HG02678 (cell line): ENCODE results near the gene ARFIP1.

ENCODE experiments used
- ATAC-seq: cut with Tn5 transposase; IDR thresholded peaks from one replicate; pipeline ENCODE4 v1.9.1; 2021; ENCODE audit warnings: mild to moderate bottlenecking, moderate library complexity; ENCODE audit not compliant: unreplicated experiment

The ARFIP1 gene

DNA sequence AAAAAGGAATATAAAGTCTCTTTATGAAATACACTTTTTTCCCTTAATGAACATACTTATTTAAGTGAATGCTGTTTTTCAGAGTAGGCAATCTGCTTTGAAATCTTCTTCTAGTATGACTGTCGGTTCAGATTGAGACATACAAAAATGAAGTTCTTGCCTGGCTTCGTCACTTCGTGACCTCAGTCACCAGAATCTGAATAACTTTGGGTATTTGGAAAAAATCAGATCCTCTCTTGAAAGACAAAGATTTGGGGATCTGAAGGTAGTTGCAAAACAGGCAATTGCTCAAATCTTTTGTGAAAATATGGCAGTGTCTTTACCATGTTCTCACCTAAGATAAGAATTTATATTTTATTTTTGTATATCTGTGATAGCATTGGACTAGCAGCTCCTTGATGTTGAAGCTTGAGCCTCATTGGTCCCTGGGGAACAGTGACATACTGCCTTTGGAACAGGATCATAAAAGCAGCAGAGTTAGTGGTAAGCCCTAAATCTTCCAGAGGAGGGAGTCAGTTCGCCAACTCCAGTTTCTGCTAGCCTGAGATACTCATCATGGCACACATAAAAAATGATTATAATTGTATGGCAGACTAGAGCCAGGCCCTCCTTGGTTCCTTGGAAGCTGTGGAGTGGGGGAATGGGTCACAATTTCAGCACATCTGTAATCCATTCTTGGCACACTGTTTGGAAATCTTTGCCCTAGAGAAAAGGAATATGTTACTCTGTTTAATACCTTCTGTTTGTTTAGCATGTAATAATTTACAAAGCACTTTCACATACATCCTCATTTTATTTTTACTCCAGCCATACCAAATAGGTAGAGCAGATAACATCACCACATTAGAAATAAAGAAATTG is 5.0 kb downstream of the ARFIP1 start:
- no peak for ATAC-seq

DNA sequence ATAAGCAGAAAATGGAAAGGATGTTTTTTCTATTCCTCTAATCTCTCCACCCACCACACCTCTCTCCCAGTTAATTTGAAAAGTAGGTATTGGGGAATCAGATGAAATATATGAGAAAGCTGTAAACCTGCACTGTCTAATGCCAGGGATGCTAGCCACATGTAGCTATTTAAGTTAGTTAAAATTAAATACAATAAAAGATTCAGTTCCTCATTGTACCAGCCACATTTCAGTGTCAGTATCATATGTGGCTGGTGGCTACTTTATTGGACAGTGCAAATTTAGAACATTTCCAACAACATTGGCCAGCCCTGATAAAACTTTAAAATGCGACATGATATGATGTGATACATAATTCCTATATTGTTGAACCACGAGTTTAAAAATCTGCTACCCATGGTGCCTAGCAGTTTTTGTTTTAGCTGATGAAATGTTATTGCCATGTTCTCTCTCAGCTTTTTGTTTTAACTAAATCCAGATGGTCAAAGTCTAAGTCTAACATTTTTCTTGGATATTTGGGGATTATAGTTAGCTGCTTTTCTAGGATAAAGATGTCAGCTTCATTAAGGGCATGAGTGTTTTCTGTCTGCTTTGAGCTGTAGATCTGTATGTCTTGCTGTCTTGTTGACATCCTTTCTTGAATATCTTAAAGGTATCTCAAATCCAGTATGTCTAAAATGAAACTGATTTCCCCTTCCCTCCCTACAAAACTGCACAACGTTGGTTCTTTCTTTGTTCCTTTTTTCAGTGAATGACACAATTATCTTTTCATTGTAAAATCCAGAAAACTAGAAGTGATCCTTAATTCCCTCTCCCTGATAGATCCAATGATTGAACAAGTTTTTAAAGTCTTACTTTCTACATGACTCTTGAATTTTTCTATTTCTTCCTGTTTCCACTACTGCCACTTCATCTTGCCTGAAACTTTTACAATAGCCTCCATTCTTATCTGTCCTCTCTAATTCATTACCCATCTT is 6.2 kb downstream of the ARFIP1 start:
- no peak for ATAC-seq

DNA sequence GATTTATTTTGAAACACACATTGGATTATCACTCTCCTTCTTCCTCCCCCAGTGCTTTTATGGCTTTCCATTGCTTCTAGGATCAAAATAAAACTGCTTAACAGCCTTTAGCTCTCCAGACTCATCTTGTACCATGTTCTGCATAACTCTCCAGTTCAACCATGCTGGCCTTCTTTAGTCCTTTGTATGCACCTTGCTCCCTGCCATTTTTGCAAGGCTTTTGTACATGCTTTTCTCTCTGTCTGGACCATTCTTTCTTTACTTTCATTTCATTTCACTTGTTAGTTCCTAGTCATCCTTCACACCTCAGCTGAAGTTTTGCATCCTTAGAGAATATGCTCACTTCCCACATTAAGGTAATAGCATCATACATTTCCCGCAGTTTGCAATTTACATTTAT is 6.9 kb downstream of the ARFIP1 start:
- ATAC-seq: no peak

DNA sequence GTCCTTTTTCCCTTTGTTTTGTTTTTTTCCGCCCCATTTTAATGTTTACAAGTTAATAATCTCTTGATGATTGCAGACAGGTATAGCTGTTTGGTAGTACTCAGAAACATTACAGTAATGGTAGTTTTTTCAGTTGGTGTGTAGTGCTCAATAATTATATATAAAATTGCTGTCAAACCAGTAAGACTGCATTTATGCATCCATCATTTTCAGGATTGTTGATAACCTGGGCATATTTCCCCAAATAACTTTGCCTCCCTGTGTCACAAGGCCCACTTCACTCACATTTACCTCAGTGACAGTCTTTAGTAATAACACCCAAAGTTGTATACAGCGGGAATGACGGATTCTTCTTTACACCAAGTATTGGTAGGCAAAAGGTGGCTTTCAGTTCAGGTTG is 16.1 kb downstream of the ARFIP1 start:
- no peak for ATAC-seq

DNA sequence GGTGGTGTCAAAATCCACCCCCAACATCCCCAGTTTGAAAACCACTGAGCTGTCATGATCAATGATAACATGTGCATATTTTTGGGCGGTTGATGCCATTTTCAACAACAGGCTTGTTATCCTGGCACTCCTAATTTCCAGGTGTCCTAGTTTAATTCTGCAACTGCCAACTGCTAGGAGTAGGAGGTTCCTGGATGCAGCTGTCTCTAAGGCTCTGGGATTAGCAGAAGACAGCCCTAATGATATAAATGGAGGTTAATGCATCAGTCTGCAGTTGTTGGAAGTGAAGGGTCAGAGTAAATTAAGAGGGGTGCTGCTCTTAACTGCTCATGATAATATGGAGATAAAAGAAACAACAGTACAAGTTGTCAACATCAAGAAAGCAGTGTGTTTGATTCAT is 23.8 kb downstream of the ARFIP1 start:
- no peak for ATAC-seq

DNA sequence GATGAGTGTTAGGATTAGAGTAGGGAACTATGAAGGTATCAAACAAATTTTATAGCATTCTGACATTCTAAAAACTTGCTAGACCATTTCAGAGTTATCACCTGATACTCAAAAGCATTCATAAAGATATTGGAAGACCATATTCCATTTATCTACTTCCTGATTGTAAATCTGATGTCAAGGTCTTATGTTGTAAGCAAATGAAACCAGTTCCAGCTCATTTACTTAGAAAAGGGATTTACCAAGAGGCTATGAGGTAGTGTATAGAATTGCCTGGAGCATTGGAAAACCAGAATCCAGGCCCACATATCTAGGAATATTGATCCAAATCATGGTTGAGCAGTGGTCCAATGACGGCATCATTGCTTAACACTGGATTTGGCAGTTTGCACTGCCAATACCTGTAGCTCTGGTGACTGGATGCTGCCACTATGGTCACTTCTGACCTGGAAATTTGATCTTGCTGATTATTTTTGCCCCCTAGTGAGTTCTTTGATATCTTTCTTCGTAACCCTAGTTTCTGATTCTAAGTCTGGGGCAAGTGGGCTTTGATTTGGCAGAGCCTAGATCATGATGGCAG is 25.4 kb downstream of the ARFIP1 start:
- no peak for ATAC-seq

DNA sequence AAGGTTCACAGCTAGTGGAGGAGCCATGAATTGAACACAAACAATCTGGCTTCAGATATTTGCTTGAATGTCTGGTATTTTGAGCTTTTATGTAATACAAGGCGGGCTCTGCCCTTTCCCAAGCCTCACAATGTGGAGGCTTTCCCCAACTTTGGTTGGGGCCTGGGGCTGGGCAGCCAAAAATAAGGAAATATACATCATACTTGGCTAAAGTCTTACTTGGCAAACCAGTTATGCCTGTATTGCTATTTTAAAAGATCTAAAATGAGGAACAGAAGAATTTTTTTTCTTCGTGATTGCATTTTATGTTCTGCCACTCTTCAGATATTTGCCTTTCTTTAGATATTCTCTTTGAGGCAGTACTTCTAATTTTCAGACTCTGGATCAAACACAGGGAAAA is 26.1 kb downstream of the ARFIP1 start:
- no peak for ATAC-seq

DNA sequence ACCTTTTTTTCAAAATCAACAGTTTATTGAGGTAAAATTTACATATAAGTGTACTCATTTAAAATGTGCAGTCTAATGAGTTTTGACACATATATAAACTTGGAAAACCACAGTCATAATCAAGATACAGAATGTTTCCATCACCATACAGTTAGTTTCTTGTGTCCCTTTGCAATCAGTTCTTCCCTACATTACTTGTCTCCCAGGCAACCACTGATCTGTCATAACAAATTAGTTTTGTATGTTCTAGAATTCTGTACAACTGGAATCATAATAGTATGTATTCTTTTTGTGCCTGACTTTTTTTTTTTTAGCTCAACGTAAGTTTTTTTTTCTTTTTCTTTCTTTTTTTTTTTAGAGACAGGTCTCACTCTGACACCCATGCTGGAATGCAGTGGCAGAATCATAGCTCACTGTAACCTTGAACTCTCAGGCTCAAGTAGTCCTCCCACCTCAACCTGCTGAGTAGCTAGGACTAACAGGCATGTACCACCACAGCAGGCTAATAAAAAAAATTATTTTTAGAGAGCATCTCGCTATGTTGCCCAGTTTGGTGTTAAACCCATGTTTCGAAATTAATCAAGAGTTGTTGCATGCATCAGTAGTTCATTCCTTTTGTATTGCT is 26.9 kb downstream of the ARFIP1 start:
- ATAC-seq: no peak

DNA sequence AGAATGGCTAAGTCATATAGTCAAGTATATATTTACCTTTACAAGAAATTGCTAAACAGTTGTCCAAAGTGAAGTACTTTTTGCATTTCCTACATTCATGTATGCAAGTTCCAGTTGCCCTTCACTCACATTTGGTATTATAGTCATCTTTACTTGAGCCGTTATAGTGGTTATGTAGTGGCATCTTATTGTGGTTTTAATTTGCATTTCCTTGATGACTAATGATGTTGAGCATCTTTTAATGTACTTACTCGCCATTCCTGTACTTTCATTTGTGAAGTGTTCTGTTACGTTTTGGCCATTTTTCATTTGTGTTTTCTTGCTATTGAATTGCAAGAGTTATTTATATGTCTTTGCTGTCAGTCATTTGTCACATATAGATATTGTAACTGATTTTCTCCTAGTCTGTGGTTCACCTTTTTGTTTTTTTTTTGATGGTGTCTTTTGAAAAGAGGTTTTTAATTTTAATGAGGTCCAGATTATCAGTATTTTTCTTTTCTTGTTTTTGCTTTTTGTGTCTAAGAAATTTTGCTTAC is 27.6 kb downstream of the ARFIP1 start:
- no peak for ATAC-seq

DNA sequence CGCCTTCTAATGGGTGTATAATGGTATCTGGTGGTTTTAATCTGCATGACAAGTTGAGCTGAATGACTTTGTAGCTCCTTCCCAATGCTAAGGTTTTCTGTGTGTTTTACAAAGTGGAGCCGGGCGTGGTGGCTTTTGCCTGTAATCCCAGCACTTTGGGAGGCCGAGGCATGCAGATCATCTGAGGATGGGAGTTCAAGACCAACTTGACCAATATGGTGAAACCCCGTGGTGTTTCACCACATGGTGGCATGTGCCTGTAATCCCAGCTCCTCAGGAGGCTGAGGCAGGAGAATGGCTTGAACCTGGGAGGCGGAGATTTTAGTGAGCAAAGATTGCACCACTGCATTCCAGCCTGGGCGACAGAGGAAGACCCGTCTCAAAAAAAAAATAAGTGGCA is 28.9 kb downstream of the ARFIP1 start:
- no peak for ATAC-seq

DNA sequence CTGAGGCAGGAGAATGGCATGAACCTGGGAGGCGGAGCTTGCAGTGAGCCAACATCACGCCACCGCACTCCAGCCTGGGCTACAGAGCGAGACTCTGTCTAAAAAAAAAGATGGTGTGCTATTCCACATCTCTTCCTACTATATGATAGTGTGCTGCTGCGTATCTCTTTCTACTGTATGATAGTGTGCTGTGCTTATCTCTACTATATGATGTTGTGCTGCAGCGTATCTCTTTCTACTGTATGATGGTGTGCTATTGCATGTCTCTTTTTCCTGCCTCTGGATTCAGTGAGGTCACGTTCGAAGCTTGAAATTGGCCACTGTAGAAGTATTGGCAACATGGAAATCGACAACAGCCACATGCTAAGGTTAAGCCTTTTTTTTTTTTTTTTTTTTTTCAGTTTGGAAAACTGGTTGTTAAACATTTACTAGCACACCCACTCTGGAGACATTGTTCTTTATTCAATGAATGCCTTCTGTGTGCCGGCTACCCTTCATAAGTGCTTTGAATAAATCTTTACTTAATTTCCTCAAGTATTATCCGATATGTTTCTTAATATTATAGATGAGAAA is 31.0 kb downstream of the ARFIP1 start:
- ATAC-seq: no peak

DNA sequence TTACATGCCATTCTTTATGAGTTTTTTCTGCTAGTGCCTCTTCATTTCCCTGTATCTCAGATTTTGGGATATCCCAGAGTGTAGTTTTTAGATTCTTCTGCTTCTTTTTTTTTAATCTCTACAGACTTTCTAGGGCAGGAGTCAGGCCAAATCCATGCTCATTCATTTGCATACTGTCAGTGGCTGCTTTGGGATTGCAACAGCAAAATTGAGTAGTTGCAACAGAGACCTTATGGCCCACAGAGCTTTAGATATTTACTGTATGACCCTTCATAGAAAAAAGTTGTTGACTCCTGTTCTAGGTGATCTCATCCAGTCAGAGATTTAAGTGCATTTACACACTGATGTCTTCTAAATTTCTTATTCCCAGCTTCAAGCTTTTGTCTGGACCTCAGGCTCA is 35.3 kb downstream of the ARFIP1 start:
- ATAC-seq: no peak

DNA sequence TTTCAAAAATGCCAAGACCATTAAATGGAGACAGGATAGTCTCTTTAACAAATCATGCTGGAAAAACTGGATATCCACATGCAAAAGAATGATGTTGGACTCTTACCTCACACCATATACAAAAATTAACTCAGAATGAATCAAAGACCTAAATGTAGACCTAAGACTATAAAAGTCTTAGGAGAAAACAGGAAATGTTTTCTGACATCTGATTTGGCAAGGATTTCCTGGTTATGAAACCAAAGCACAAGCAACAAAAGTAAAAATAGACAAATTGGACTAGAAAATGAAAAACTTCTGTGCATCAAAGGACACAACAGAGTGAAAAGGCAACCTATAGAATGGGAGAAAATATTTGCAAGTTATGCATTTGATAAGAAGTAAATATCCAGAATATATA is 37.6 kb downstream of the ARFIP1 start:
- no peak for ATAC-seq

DNA sequence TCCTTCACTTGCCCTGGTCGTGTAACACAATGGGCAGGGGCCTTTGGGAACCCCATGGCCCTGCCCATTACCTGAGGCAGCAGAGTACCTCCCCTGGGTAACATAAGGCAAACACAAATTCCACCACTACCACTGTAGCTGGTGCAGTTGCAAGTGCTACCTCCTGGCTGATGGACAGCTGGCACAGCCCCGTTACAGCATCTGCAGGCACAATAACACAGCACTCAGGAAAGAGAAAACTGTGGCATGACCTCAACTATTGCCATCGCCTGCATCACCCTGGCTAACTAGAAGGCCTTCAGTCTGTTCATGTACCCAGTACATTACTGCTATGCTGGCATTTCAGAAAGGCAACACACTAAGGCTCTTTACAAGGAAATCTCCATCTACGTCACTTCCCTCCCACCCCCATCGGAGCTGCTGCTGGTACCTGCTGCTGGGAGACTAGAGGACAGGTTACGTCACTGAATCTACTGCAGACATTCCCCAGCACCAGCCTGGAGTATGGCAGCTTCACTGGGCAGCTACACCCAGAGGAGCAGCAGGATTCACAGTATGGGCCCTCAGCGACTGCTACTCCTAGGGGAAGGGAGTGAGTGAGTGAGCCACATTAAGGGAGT is 39.4 kb downstream of the ARFIP1 start:
- no peak for ATAC-seq

DNA sequence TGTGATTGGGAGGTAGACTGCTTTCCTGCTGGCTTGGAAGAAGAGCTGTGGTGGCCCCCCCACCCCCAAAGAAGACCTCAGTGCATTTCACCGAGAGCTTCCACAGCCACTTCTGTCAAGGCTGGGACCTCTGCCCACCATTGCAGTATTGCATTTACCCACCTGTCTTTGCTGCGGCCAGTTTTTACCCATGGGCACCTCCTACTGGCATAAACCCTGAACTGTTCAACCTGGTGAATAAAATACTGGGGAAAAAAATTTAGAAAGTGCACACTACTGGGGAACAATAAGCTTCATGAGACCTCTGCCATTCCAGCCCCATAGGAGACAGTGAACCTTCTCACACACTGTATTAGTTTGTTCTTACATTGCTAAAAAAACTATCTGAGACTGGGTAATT is 40.3 kb downstream of the ARFIP1 start:
- no peak for ATAC-seq

DNA sequence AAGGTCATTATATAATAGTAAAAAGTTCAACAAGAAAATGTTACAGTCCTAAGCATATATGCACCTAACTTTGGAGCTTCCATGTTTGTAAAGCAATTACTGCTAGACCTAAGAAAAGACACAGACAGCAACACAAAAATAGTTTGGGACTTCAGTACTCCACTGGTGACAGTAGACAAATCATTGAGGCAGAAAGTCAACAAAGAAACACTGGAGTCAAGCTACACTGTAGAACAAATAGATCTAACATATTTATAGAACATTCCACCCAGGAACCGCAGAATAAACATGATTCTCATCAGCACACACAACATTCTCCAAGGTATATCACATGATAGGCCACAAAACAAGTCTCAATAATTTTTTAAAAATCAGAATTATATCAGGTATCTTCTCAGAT is 42.6 kb downstream of the ARFIP1 start:
- ATAC-seq: no peak

DNA sequence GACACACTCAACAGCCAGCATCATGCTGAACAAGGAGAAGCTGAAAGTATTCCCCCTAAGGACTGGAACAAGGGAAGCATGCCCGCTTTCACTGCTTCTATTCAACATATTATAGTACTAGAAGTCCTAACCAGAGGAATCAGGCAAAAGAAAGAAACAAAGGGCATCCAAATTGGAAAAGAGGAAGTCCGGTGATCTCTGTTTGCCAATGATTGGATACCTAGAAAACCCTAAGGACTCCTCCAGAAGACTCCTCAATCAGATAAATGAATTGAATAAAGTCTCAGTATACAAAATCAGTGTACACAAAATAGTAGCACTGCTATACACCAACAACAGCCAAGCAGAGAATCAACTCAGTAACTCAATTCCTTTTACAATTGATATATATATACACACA is 44.8 kb downstream of the ARFIP1 start:
- no peak for ATAC-seq

DNA sequence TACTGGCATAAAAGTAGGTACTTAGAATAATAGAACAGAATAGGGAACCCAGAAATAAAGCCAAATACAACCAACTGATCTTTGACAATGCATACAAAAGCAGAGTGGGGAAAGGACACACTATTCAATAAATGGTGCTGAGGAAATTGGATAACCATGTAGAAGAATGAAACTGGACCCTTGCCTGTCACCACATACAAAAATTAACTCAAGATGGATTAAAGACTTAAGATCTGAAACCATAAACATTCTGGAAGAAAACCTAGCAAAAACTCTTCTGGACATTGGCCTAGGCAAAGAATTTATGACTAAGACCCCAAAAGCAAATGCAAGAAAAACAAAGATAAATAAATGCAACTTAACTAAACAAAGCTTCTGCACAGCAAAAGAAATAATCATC is 45.6 kb downstream of the ARFIP1 start:
- no peak for ATAC-seq

DNA sequence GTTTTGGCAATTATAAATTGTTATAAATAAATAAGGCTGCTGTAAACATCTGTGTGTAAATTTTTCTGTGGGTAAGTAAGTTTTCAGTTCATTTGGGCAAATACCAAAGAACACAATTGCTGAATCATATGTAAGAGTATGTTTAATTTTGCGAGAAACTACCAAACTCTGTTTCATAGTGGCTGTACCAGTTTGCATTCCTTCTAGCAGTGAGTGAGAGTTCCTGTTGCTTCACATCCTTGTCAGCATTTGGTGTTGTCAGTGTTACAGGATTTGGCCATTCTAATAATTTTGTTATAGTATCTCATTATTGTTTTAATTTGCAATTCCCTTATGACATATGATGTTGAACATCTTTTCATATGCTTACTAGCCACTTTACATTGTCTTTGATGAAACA is 48.4 kb downstream of the ARFIP1 start:
- ATAC-seq: no peak

DNA sequence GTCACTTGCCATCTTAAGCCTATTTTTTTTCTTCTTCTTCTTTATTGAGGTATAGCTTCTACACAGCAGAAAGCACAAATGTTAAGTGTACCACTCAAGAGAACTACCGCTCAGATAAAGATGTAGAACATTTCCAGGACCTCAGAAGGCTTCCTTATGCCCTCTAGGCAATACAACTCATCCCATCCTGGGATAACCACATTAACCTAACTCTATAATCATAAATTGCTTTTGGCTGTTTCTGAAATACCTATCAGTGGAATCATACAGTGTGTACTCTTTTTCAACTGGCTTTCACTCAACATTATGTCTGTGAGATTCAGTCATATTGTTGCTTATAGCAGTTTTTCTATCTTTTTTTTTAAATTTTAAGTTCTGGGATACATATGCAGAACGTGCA is 51.7 kb downstream of the ARFIP1 start:
- no peak for ATAC-seq
